Measurements from ENCODE around the gene TMEM91. TPM values are rescaled to one million over a fixed set of nuclear protein-coding genes. Genes with fewer than 3 reads are reported as not detected.

Gene TMEM91
- total RNA-seq, 4 donors from 2014 or later: 12.4 to 44.3 (median 14.2) TPM

- ATAC-seq (ENCODE audit: low FRiP score) (no peak), DNase-seq (ENCODE audit: low spot score) (no peak)
- no peak for TF ChIP-seq CTCF (IDR thresholded peaks at IDR 0.05)
Measured at GRCh38 chr19:41410336-41411054, 34.2 kb downstream of the TMEM91 start.

- DNase-seq (ENCODE audit: low spot score): no peak
- no peak for ATAC-seq (ENCODE audit: low FRiP score)
- no peak for TF ChIP-seq CTCF (IDR thresholded peaks at IDR 0.05)
Measured at GRCh38 chr19:41411100-41411967, 35.0 kb downstream of the TMEM91 start.

GRCh38 chr19:41411968-41412265, 35.6 kb downstream of the TMEM91 start:
- no peak for DNase-seq (ENCODE audit: low spot score)
- no peak for TF ChIP-seq CTCF (IDR thresholded peaks at IDR 0.05)
- ATAC-seq (ENCODE audit: low FRiP score): no peak

- TF ChIP-seq CTCF (IDR thresholded peaks at IDR 0.05): no peak
- ATAC-seq (ENCODE audit: low FRiP score) (no peak), DNase-seq (ENCODE audit: low spot score) (no peak)
Measured at GRCh38 chr19:41412953-41413352, 36.6 kb downstream of the TMEM91 start.

GRCh38 chr19:41413947-41414346, 37.6 kb downstream of the TMEM91 start:
- DNase-seq (ENCODE audit: low spot score) (no peak), ATAC-seq (ENCODE audit: low FRiP score) (no peak)
- no peak for TF ChIP-seq CTCF (IDR thresholded peaks at IDR 0.05)

- DNase-seq (ENCODE audit: low spot score) (no peak), ATAC-seq (ENCODE audit: low FRiP score) (no peak)
- TF ChIP-seq CTCF (IDR thresholded peaks at IDR 0.05): no peak
Measured at GRCh38 chr19:41414461-41414860, 38.1 kb downstream of the TMEM91 start.
